ENCODE data around the gene RNASEH2B.

Gene RNASEH2B

GRCh38 chr13:50888362-50888761 is 21.2 kb upstream of the RNASEH2B start:
- TF ChIP-seq CTCF (IDR thresholded peaks at IDR 0.05; ENCODE audit: low read depth, low read length): no peak
- Histone ChIP-seq H3K4me3 (ENCODE audit: low read depth, low read length) (no peak overlapping the region), H3K9me3 (ENCODE audit: severe bottlenecking) (no peaks in the 10 kb centered on the region), H3K27me3 (ENCODE audit: insufficient read depth, low read depth, severe bottlenecking) (no peaks in the 10 kb centered on the region), H3K27ac (no peak overlapping the region), H3K36me3 (no peaks in the 10 kb centered on the region)
- DNase-seq: no peak

- Histone ChIP-seq H3K4me3 (ENCODE audit: low read depth, low read length) (no peak overlapping the region), H3K36me3 (no peaks in the 10 kb centered on the region), H3K27me3 (ENCODE audit: insufficient read depth, low read depth, severe bottlenecking) (no peaks in the 10 kb centered on the region), H3K27ac (no peak overlapping the region), H3K9me3 (ENCODE audit: severe bottlenecking) (no peaks in the 10 kb centered on the region)
- no peak for DNase-seq
- TF ChIP-seq CTCF (IDR thresholded peaks at IDR 0.05; ENCODE audit: low read depth, low read length): no peak
Measured at GRCh38 chr13:50889317-50889716, 20.3 kb upstream of the RNASEH2B start.

- no peak for DNase-seq
- no peak overlapping the region for H3K4me3 ChIP-seq (ENCODE audit: low read depth, low read length)
- H3K9me3 ChIP-seq (ENCODE audit: severe bottlenecking): no peaks in the 10 kb centered on the region
- no peak overlapping the region for H3K27ac ChIP-seq
- H3K27me3 ChIP-seq (ENCODE audit: insufficient read depth, low read depth, severe bottlenecking): no peaks in the 10 kb centered on the region
- H3K36me3 ChIP-seq: no peaks in the 10 kb centered on the region
- TF ChIP-seq CTCF (IDR thresholded peaks at IDR 0.05; ENCODE audit: low read depth, low read length): no peak
Measured at GRCh38 chr13:50891206-50891605, 18.4 kb upstream of the RNASEH2B start.

DNA sequence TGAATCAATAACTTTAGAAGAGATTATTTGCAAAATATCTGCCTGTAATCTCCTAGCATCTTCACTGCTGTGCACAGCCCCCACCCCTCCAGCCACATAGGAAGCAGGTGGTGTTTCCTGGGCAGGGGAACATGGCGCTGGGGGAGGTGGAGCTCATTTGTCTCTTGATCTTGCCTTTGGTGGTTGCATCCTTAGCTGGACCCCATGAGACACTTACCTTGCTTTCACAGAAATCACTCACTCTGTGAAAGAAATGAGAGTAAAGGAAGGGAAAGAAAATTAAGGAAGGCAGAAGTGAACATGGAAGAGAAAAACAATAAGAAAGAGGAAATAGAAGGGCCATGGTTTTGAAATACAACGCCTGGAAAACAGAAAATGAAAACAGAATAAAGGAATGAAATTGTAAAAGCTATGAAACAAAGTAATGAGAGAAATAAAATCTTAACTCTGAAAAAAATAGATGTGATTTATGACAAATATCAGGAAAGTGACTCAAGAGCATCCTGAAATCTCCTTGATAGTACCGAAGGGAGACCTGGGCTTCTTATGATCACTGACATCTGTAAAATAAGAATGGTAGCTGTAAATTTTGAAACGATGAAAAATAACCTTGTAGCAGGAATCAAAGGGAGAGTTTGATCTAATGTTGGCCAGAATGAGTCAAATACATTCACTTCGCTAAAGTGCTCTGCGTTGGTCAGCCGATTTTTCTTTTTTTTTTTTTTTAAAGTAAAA is 17.2 kb upstream of the RNASEH2B start:
- Histone ChIP-seq H3K27ac (no peak overlapping the region), H3K9me3 (ENCODE audit: severe bottlenecking) (no peaks in the 10 kb centered on the region), H3K4me3 (ENCODE audit: low read depth, low read length) (no peak overlapping the region), H3K36me3 (no peaks in the 10 kb centered on the region), H3K27me3 (ENCODE audit: insufficient read depth, low read depth, severe bottlenecking) (no peaks in the 10 kb centered on the region)
- peak; percentile 5 for DNase-seq
- TF ChIP-seq CTCF (IDR thresholded peaks at IDR 0.05; ENCODE audit: low read depth, low read length): no peak

- no peak overlapping the region for H3K27ac ChIP-seq
- H3K27me3 ChIP-seq (ENCODE audit: insufficient read depth, low read depth, severe bottlenecking): no peaks in the 10 kb centered on the region
- no peak for TF ChIP-seq CTCF (IDR thresholded peaks at IDR 0.05; ENCODE audit: low read depth, low read length)
- H3K9me3 ChIP-seq (ENCODE audit: severe bottlenecking): no peaks in the 10 kb centered on the region
- DNase-seq: no peak
- no peak overlapping the region for H3K4me3 ChIP-seq (ENCODE audit: low read depth, low read length)
- H3K36me3 ChIP-seq: no peaks in the 10 kb centered on the region
Measured at GRCh38 chr13:50893211-50893852, 16.3 kb upstream of the RNASEH2B start.

Data from WERI-Rb-1 (cell line).